IMR-90 (cell line): ENCODE data around the gene FH. TPM values are rescaled to one million over a fixed set of nuclear protein-coding genes. Genes with fewer than 3 reads are reported as not detected.
A peak's percentile ranks its signal among the peaks of the same experiment; 100 is the strongest.

Experiments used
- ATAC-seq: fragments of 200-7000 bp; cut with Tn5 transposase; 2 replicates; pipeline ENCODE4 v1.9.1; 2020; ENCODE audit warnings: low read depth, mild to moderate bottlenecking, moderate library complexity
- BruUV-seq: library from RNA; stranded (reverse); fragments of 400-500 nt; replicated peaks from 2 replicates; lab custom pipeline; 2021; lab: Mats Ljungman, UMichigan
- CTCF ChIA-PET: fragments of 300-600 bp; formaldehyde crosslinking; extraction: SDS; loops from one replicate; lab custom pipeline; 2021; ENCODE audit warnings: antibody characterized with exemption; lab: Yijun Ruan, JAX
- POLR2A ChIA-PET: fragments of 300-600 bp; sonication (Branson Sonifier 250); formaldehyde crosslinking; loops from one replicate; lab custom pipeline; 2022; ENCODE audit warnings: antibody characterized with exemption; ENCODE audit not compliant: unreplicated experiment; lab: Charles Lee
- DNase-seq: peaks from one replicate; pipeline ENCODE4 v3.0.0; 2013
- H2AFZ ChIP-seq: replicated peaks from 2 replicates; pipeline ENCODE3; 2013; ENCODE audit warnings: low read length, mild to moderate bottlenecking; ENCODE audit not compliant: poor library complexity
- H2AK5ac ChIP-seq: 2 replicates; pipeline ENCODE4 v1.6.1; 2013; ENCODE audit warnings: low read depth, low read length, inconsistent platforms
- H2AK9ac ChIP-seq: replicated peaks from 2 replicates; pipeline ENCODE3; 2013; ENCODE audit warnings: mild to moderate bottlenecking, low read depth, low read length, moderate library complexity; ENCODE audit not compliant: poor library complexity
- H2BK120ac ChIP-seq: 2 replicates; pipeline ENCODE4 v1.6.1; 2013; ENCODE audit warnings: low read depth, low read length, inconsistent platforms
- H2BK15ac ChIP-seq: 3 replicates; pipeline ENCODE4 v1.6.1; 2013; ENCODE audit warnings: low read depth, low read length, inconsistent platforms
- H2BK20ac ChIP-seq: 2 replicates; pipeline ENCODE4 v1.6.1; 2013; ENCODE audit warnings: low read depth, mild to moderate bottlenecking, inconsistent platforms, low read length, moderate library complexity
- H2BK5ac ChIP-seq: 2 replicates; pipeline ENCODE4 v1.6.1; 2013; ENCODE audit warnings: mild to moderate bottlenecking, low read depth, low read length, inconsistent platforms; ENCODE audit not compliant: poor library complexity, severe bottlenecking
- H3K14ac ChIP-seq: replicated peaks from 2 replicates; pipeline ENCODE4 v1.6.1; 2013; ENCODE audit warnings: low read depth, low read length, inconsistent platforms
- H3K18ac ChIP-seq: 2 replicates; pipeline ENCODE4 v1.6.1; 2013; ENCODE audit warnings: low read depth, low read length, control low read depth
- H3K23ac ChIP-seq: 2 replicates; pipeline ENCODE4 v1.6.1; 2013; ENCODE audit warnings: low read depth, low read length, inconsistent platforms
- H3K27ac ChIP-seq: 2 replicates; pipeline ENCODE4 v1.5.1; 2013; ENCODE audit warnings: mild to moderate bottlenecking, control low read depth, low read length; ENCODE audit not compliant: insufficient read depth
- H3K27me3 ChIP-seq: 2 replicates; pipeline ENCODE4 v1.6.1; 2013; ENCODE audit warnings: low read length; ENCODE audit not compliant: control insufficient read depth, insufficient read depth
- H3K36me3 ChIP-seq: 2 replicates; pipeline ENCODE4 v1.6.1; 2013; ENCODE audit warnings: low read length, mixed read lengths; ENCODE audit not compliant: control insufficient read depth, insufficient read depth
- H3K4ac ChIP-seq: 2 replicates; pipeline ENCODE4 v1.6.1; 2013; ENCODE audit warnings: low read depth, low read length, inconsistent platforms
- H3K4me1 ChIP-seq: 2 replicates; pipeline ENCODE4 v1.6.1; 2013; ENCODE audit warnings: low read length, mixed read lengths; ENCODE audit not compliant: control insufficient read depth, insufficient read depth
- H3K4me2 ChIP-seq: 2 replicates; pipeline ENCODE4 v1.6.1; 2013; ENCODE audit warnings: low read depth, mild to moderate bottlenecking, control low read depth, low read length, moderate library complexity
- H3K4me3 ChIP-seq: 2 replicates; pipeline ENCODE4 v1.5.1; 2013; ENCODE audit warnings: low read depth, mild to moderate bottlenecking, control low read depth, low read length, moderate library complexity; ENCODE audit not compliant: insufficient read depth
- H3K56ac ChIP-seq: 2 replicates; pipeline ENCODE4 v1.6.1; 2013; ENCODE audit warnings: low read length, inconsistent platforms; ENCODE audit not compliant: insufficient read depth; ENCODE audit errors: extremely low read depth
- H3K79me1 ChIP-seq, 2 experiments: 2 replicates each; pipeline ENCODE4 v1.6.1; 2013; ENCODE audit warnings: low read length in 2 of 2, inconsistent platforms in 1 of 2, low read depth in 1 of 2
- H3K9ac ChIP-seq: 2 replicates; pipeline ENCODE4 v1.6.1; 2013; ENCODE audit warnings: low read depth, low read length, control low read depth
- H3K9me1 ChIP-seq: 2 replicates; pipeline ENCODE4 v1.6.1; 2013; ENCODE audit warnings: low read length, inconsistent platforms; ENCODE audit not compliant: insufficient read depth
- H3K9me3 ChIP-seq: 2 replicates; pipeline ENCODE4 v1.6.1; 2013; ENCODE audit warnings: low read length; ENCODE audit not compliant: control insufficient read depth, insufficient read depth
- H4K20me1 ChIP-seq: 2 replicates; pipeline ENCODE4 v1.6.1; 2013; ENCODE audit warnings: low read length, inconsistent platforms; ENCODE audit not compliant: insufficient read depth
- H4K5ac ChIP-seq: 2 replicates; pipeline ENCODE4 v1.6.1; 2013; ENCODE audit warnings: mild to moderate bottlenecking, low read depth, low read length, control low read depth
- H4K8ac ChIP-seq, 2 experiments: 2 replicates each; pipeline ENCODE4 v1.6.1; 2013; ENCODE audit warnings: low read depth in 2 of 2, low read length in 2 of 2, control low read depth in 1 of 2, inconsistent platforms in 1 of 2
- H4K91ac ChIP-seq: 2 replicates; pipeline ENCODE4 v1.6.1; 2013; ENCODE audit warnings: low read depth, low read length, inconsistent platforms; ENCODE audit not compliant: insufficient read depth
- BHLHE40 ChIP-seq: fragments of 150-350 bp; IDR thresholded peaks from 2 replicates; pipeline ENCODE4 v1.6.1; 2016; ENCODE audit warnings: mild to moderate bottlenecking, low read depth, low read length
- CEBPB ChIP-seq: IDR thresholded peaks from 2 replicates; pipeline ENCODE4 v1.6.1; 2012; ENCODE audit warnings: low read depth, low read length, improper control_type of control experiment
- CHD1 ChIP-seq: IDR thresholded peaks from 2 replicates; pipeline ENCODE4 v1.6.1; 2012; ENCODE audit warnings: low read depth, low read length, improper control_type of control experiment
- ELK1 ChIP-seq: fragments of 150-350 bp; IDR thresholded peaks from 2 replicates; pipeline ENCODE4 v1.6.1; 2016; ENCODE audit warnings: low read depth, mild to moderate bottlenecking, low read length, moderate library complexity, borderline replicate concordance
- FOS ChIP-seq: fragments of 150-350 bp; IDR thresholded peaks from 2 replicates; pipeline ENCODE4 v1.6.1; 2016; ENCODE audit warnings: low read depth, low read length
- MAFK ChIP-seq: IDR thresholded peaks from 2 replicates; pipeline ENCODE4 v1.6.1; 2012; ENCODE audit warnings: low read depth, low read length, improper control_type of control experiment
- MAZ ChIP-seq: IDR thresholded peaks from 2 replicates; pipeline ENCODE4 v1.6.1; 2012; ENCODE audit warnings: low read depth, mild to moderate bottlenecking, low read length, improper control_type of control experiment, moderate library complexity, borderline replicate concordance
- MXI1 ChIP-seq: IDR thresholded peaks from 2 replicates; pipeline ENCODE4 v1.6.1; 2012; ENCODE audit warnings: low read depth, mild to moderate bottlenecking, low read length, moderate library complexity, borderline replicate concordance
- NFE2L2 ChIP-seq: fragments of 150-350 bp; IDR thresholded peaks from 2 replicates; pipeline ENCODE4 v1.6.1; 2016; ENCODE audit warnings: low read depth, mild to moderate bottlenecking, low read length
- POLR2A ChIP-seq: IDR thresholded peaks from 2 replicates; pipeline ENCODE4 v1.6.1; 2012; ENCODE audit warnings: mild to moderate bottlenecking, low read depth, low read length
- RAD21 ChIP-seq: IDR thresholded peaks from 2 replicates; pipeline ENCODE4 v1.6.1; 2012; ENCODE audit warnings: low read length, improper control_type of control experiment
- RCOR1 ChIP-seq: IDR thresholded peaks from 2 replicates; pipeline ENCODE4 v1.6.1; 2012; ENCODE audit warnings: mild to moderate bottlenecking, low read length, improper control_type of control experiment; ENCODE audit not compliant: insufficient replicate concordance
- RFX5 ChIP-seq: IDR thresholded peaks from 2 replicates; pipeline ENCODE4 v1.8.0; 2012; ENCODE audit warnings: low read depth, mild to moderate bottlenecking, low read length, moderate library complexity
- SMC3 ChIP-seq: fragments of 150-350 bp; IDR thresholded peaks from 2 replicates; pipeline ENCODE4 v1.6.1; 2016; ENCODE audit warnings: low read depth, mild to moderate bottlenecking, antibody characterized with exemption, low read length, moderate library complexity
- USF2 ChIP-seq: fragments of 150-350 bp; IDR thresholded peaks from 2 replicates; pipeline ENCODE4 v1.6.1; 2017; ENCODE audit warnings: mild to moderate bottlenecking, antibody characterized with exemption, low read length, low read depth
- WGBS, 2 experiments: methylation state at CpG; one replicate each; pipeline versions ENCODE4 v1.1.5 to v1.1.7; 2013; ENCODE audit warnings: missing lambda C conversion rate in 2 of 2; ENCODE audit not compliant: insufficient read length in 1 of 2; ENCODE audit errors: extremely low coverage in 2 of 2; 5-methylcytosine and 5-hydroxymethylcytosine counted together
- dilution Hi-C: fragments of 300-500 bp; cut with HindIII; formaldehyde crosslinking; loops from one replicate; pipeline ENCODE4 v1.14.3; 2018; ENCODE audit warnings: low sequenced_read_pairs; ENCODE audit not compliant: unreplicated experiment
- in situ Hi-C: fragments of 300-500 bp; cut with MboI; formaldehyde crosslinking; loops from 3 replicates; pipeline ENCODE4 v1.14.3; 2019; ENCODE audit warnings: low sequenced_read_pairs, inconsistent platforms, mixed read lengths
- intact Hi-C: fragments of 100-400 bp; cut with micrococcal nuclease; formaldehyde crosslinking; loops from 2 replicates; pipeline ENCODE4 v1.10.0; 2022
- polyA plus RNA-seq, 3 experiments: library from polyadenylated mRNA; depleted of rRNA; stranded (reverse); fragments of >200 nt; gene quantifications; 2 replicates each; pipeline ENCODE4 v1.2.3, GENCODE V29; 2012; ENCODE audit warnings: low replicate concordance in 1 of 3
- total RNA-seq: library from RNA; depleted of rRNA; stranded (reverse); fragments of >200 nt; gene quantifications from 2 replicates; pipeline ENCODE4 v1.2.3, GENCODE V29; 2012
- TF ChIP-seq, protein P1 (sequence below): conservative IDR thresholded peaks from 2 replicates; pipeline ENCODE4 v1.5.1; 2012; ENCODE audit warnings: mild to moderate bottlenecking, low read depth, low read length, improper control_type of control experiment

The FH gene
- total and polyA plus RNA-seq, 2 of the 4 experiments (the other 2 are of a cell fraction) = 75.5 to 78.7 TPM

DNA sequence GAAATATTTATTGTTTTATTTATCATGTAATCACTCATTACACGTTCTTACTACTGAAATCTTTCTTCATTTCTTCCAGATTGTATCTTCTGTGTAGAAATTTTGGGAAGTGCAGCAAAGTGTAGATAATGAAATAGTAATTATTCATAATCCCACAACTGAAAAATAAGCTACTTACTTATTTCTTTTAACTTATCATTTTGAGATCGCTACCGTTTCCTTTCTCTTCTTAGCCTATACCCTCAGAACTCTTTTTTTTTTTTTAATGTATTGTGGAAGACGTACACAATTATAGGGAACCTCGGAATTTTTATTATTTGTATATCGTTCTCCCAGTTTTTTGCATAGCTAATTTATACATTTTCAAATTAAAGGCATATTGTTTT, 518 bp upstream of the FH start:
- Histone ChIP-seq H3K18ac (no peak overlapping the region), H4K8ac (peak overlapping the region in 1 of 2 experiments; percentile 54; a peak in 1 of 4 replicates), H3K4ac (0 out of 2 replicates have a peak overlapping the region, but pooled peaks have one; percentile 26), H3K4me3 (peak overlapping the region; percentile 8; the same call in 1 of the 2 replicates), H3K36me3 (no peaks in the 10 kb centered on the region), H3K23ac (no peak overlapping the region), H2AK9ac (no peak overlapping the region), H3K79me1 (peaks cover 7 to 19% of the 10 kb centered on the region in 2 experiments; a peak in 2 of 4 replicates), H3K9me1 (no peaks in the 10 kb centered on the region), H3K27me3 (peaks cover 12% of the 10 kb centered on the region), H4K20me1 (no peaks in the 10 kb centered on the region), H4K5ac (no peak overlapping the region), H3K9me3 (no peaks in the 10 kb centered on the region), H3K56ac (no peak overlapping the region), H2BK20ac (no peak overlapping the region), H3K4me2 (peak overlapping the region; percentile 57), H3K4me1 (0 out of 2 replicates have a peak, but pooled peaks cover 2% of the 10 kb centered on the region), H2AFZ (no peak overlapping the region), H3K9ac (no peak overlapping the region), H3K27ac (no peak overlapping the region), H2BK15ac (no peak overlapping the region), H4K91ac (no peak overlapping the region), H2BK120ac (no peak overlapping the region), H3K14ac (no peak overlapping the region), H2AK5ac (no peak overlapping the region), H2BK5ac (no peak overlapping the region)
- CTCF ChIA-PET = interaction anchor here (0.5 kb wide), 1 partner anchor 323 kb away, joined by 3 read pairs; no protein-coding TSS in a partner anchor
- TF ChIP-seq RFX5 (no peak), MAZ (no peak), CEBPB (no peak), RAD21 (no peak), CHD1 (no peak), NFE2L2 (no peak), MXI1 (no peak), BHLHE40 (no peak), USF2 (no peak), RCOR1 (no peak), POLR2A (no peak), SMC3 (no peak), MAFK (no peak), ELK1 (no peak), FOS (no peak)
- TF ChIP-seq, protein P1, sequence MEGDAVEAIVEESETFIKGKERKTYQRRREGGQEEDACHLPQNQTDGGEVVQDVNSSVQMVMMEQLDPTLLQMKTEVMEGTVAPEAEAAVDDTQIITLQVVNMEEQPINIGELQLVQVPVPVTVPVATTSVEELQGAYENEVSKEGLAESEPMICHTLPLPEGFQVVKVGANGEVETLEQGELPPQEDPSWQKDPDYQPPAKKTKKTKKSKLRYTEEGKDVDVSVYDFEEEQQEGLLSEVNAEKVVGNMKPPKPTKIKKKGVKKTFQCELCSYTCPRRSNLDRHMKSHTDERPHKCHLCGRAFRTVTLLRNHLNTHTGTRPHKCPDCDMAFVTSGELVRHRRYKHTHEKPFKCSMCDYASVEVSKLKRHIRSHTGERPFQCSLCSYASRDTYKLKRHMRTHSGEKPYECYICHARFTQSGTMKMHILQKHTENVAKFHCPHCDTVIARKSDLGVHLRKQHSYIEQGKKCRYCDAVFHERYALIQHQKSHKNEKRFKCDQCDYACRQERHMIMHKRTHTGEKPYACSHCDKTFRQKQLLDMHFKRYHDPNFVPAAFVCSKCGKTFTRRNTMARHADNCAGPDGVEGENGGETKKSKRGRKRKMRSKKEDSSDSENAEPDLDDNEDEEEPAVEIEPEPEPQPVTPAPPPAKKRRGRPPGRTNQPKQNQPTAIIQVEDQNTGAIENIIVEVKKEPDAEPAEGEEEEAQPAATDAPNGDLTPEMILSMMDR = no peak
- dilution Hi-C loops = no loop called here
- WGBS, 2 experiments = no CpG with 5 or more reads among the region's 6 CpGs
- ATAC-seq (no peak), DNase-seq (no peak)
- in situ Hi-C loops = loop anchor here (5.0 to 25.0 kb wide), 2 partner anchors 317 to 1333 kb away; no protein-coding TSS in a partner anchor
- no TSS peak for BruUV-seq
- intact Hi-C loops = no loop called here
- POLR2A ChIA-PET = no interaction called here
